22Rv1 (cell line): ENCODE results near the gene LRRTM4.

Experiments used
- CTCF ChIP-seq: fragments of 450-650 bp; IDR thresholded peaks from 2 replicates; pipeline ENCODE4 v1.5.1; 2017; ENCODE audit warnings: mild to moderate bottlenecking
- ZFX ChIP-seq: fragments of 450-650 bp; IDR thresholded peaks from 2 replicates; pipeline ENCODE4 v1.6.1; 2017; ENCODE audit warnings: antibody characterized with exemption, borderline replicate concordance

DNA sequence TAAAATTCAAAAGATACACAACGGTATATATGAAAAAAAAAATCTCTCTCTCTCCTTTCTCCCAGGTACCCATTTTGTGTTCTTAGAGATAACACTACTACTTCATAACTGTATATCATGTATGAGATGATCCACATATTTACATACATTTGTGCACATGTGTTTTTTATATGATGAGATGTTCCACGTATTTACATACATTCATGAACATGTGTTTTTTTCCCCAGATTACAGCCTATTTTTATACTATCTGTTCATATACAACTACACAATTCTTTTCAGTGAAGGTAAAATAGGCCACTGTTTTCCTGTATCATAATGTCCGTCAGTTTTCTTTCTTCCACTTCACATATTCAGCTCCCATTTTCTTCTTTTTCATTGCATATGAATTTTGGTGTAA is 808.9 kb downstream of the LRRTM4 start:
- TF ChIP-seq CTCF (no peak), ZFX (no peak)
